Skeletal muscle tissue (tissue), 4 donors: Measurements from ENCODE around the gene SLA2. TPM values are rescaled to one million over a fixed set of nuclear protein-coding genes. Genes with fewer than 3 reads are reported as not detected.
"Not testable (repeated sequence)": the region's sequence is repeated elsewhere in the genome, so short reads cannot be mapped to it uniquely, and the experiment has no call there.

ENCODE experiments used
- H3K27ac ChIP-seq: one replicate; pipeline ENCODE4 v1.7.0; 2013; ENCODE audit warnings: mild to moderate bottlenecking, low read depth, low read length, inconsistent platforms
- H3K27me3 ChIP-seq, 3 donors: one replicate each; pipeline ENCODE4 v1.7.0; 2013; ENCODE audit warnings: low read length in 3 of 3; ENCODE audit not compliant: control insufficient read depth in 3 of 3, insufficient read depth in 3 of 3
- H3K36me3 ChIP-seq, 3 donors: one replicate each; pipeline ENCODE4 v1.7.0; 2013; ENCODE audit warnings: low read length in 3 of 3; ENCODE audit not compliant: control insufficient read depth in 3 of 3, insufficient read depth in 3 of 3
- H3K4me1 ChIP-seq, 3 donors: one replicate each; pipeline ENCODE4 v1.7.0; 2013; ENCODE audit warnings: low read length in 3 of 3, mild to moderate bottlenecking in 3 of 3; ENCODE audit not compliant: control insufficient read depth in 3 of 3, insufficient read depth in 3 of 3
- H3K4me3 ChIP-seq, 3 donors: one replicate each; pipeline ENCODE4 v1.7.0; 2013; ENCODE audit warnings: low read length in 3 of 3
- H3K9ac ChIP-seq, 3 donors: one replicate each; pipeline ENCODE4 v1.7.0; 2013; ENCODE audit warnings: low read length in 3 of 3, mild to moderate bottlenecking in 3 of 3, moderate library complexity in 2 of 3, low read depth in 1 of 3
- H3K9me3 ChIP-seq, 3 donors: one replicate each; pipeline ENCODE4 v1.7.0; 2013; ENCODE audit warnings: low read length in 3 of 3; ENCODE audit not compliant: control insufficient read depth in 3 of 3
- total RNA-seq: library from RNA; depleted of rRNA; stranded (reverse); fragments of >200 nt; gene quantifications from one replicate; pipeline ENCODE4 v1.2.3, GENCODE V29; 2014
- donor health status: Osteomylitis.

SLA2 gene
- total RNA-seq, 1 donor from 2014 or later: not detected

GRCh38 chr20:36675545-36675944, 29.5 kb upstream of the SLA2 start:
- not testable (repeated sequence) for H3K9ac ChIP-seq, H3K9me3 ChIP-seq, H3K4me3 ChIP-seq, H3K27me3 ChIP-seq, H3K4me1 ChIP-seq, H3K27ac ChIP-seq
- peaks cover 8 to 26% (median 10%) of the 10 kb centered on the region in 3 donors for H3K36me3 ChIP-seq

- Histone ChIP-seq H3K4me3 (no peak overlapping the region), H3K4me1 (no peaks in the 10 kb centered on the region), H3K9me3 (no peaks in the 10 kb centered on the region), H3K27ac (no peak overlapping the region), H3K36me3 (peaks cover 5 to 27% (median 24%) of the 10 kb centered on the region in 3 donors), H3K27me3 (no peaks in the 10 kb centered on the region), H3K9ac (no peak overlapping the region)
Observed at GRCh38 chr20:36672991-36673390, 27.0 kb upstream of the SLA2 start.

- Histone ChIP-seq H3K9ac (no peak overlapping the region), H3K4me1 (no peaks in the 10 kb centered on the region), H3K9me3 (no peaks in the 10 kb centered on the region), H3K27me3 (no peaks in the 10 kb centered on the region), H3K36me3 (peaks cover 5 to 37% (median 30%) of the 10 kb centered on the region in 3 donors), H3K27ac (no peak overlapping the region), H3K4me3 (no peak overlapping the region)
Observed at GRCh38 chr20:36670665-36671357, 24.8 kb upstream of the SLA2 start.

- H3K4me1 ChIP-seq: no peaks in the 10 kb centered on the region
- no peak overlapping the region for H3K27ac ChIP-seq
- H3K9ac ChIP-seq: no peak overlapping the region
- no peak overlapping the region for H3K4me3 ChIP-seq
- H3K9me3 ChIP-seq: no peaks in the 10 kb centered on the region
- H3K36me3 ChIP-seq: peaks cover 21 to 50% (median 50%) of the 10 kb centered on the region in 3 donors
- no peaks in the 10 kb centered on the region for H3K27me3 ChIP-seq
Observed at GRCh38 chr20:36666181-36666740, 20.3 kb upstream of the SLA2 start.

- no peak overlapping the region for H3K9ac ChIP-seq
- H3K27me3 ChIP-seq: no peaks in the 10 kb centered on the region
- peaks cover 23 to 39% (median 33%) of the 10 kb centered on the region in 3 donors for H3K36me3 ChIP-seq
- no peak overlapping the region for H3K4me3 ChIP-seq
- no peak overlapping the region for H3K27ac ChIP-seq
- no peaks in the 10 kb centered on the region for H3K4me1 ChIP-seq
- H3K9me3 ChIP-seq: no peaks in the 10 kb centered on the region
Observed at GRCh38 chr20:36663031-36663430, 17.0 kb upstream of the SLA2 start.

- H3K27ac ChIP-seq: no peak overlapping the region
- peaks cover 26 to 40% (median 33%) of the 10 kb centered on the region in 3 donors for H3K36me3 ChIP-seq
- H3K9me3 ChIP-seq: no peaks in the 10 kb centered on the region
- no peak overlapping the region for H3K4me3 ChIP-seq
- no peak overlapping the region for H3K9ac ChIP-seq
- H3K27me3 ChIP-seq: no peaks in the 10 kb centered on the region
- no peaks in the 10 kb centered on the region for H3K4me1 ChIP-seq
Observed at GRCh38 chr20:36658300-36658699, 12.3 kb upstream of the SLA2 start.

GRCh38 chr20:36656733-36657132, 10.7 kb upstream of the SLA2 start:
- Histone ChIP-seq H3K36me3 (peaks cover 33 to 47% (median 42%) of the 10 kb centered on the region in 3 donors), H3K4me1 (no peaks in the 10 kb centered on the region), H3K27ac (no peak overlapping the region), H3K27me3 (no peaks in the 10 kb centered on the region), H3K9ac (no peak overlapping the region), H3K9me3 (no peaks in the 10 kb centered on the region), H3K4me3 (no peak overlapping the region)

GRCh38 chr20:36655004-36655403, 9.0 kb upstream of the SLA2 start:
- H3K36me3 ChIP-seq: peaks cover 31 to 53% (median 47%) of the 10 kb centered on the region in 3 donors
- H3K4me1 ChIP-seq: no peaks in the 10 kb centered on the region
- no peak overlapping the region for H3K9ac ChIP-seq
- no peak overlapping the region for H3K4me3 ChIP-seq
- no peaks in the 10 kb centered on the region for H3K27me3 ChIP-seq
- H3K27ac ChIP-seq: no peak overlapping the region
- H3K9me3 ChIP-seq: no peaks in the 10 kb centered on the region

GRCh38 chr20:36654506-36654905, 8.5 kb upstream of the SLA2 start:
- no peaks in the 10 kb centered on the region for H3K4me1 ChIP-seq
- H3K27me3 ChIP-seq: no peaks in the 10 kb centered on the region
- H3K27ac ChIP-seq: no peak overlapping the region
- H3K4me3 ChIP-seq: no peak overlapping the region
- H3K9me3 ChIP-seq: no peaks in the 10 kb centered on the region
- H3K9ac ChIP-seq: no peak overlapping the region
- H3K36me3 ChIP-seq: peaks cover 31 to 53% (median 46%) of the 10 kb centered on the region in 3 donors

GRCh38 chr20:36653456-36653855, 7.5 kb upstream of the SLA2 start:
- Histone ChIP-seq H3K36me3 (peaks cover 31 to 46% (median 46%) of the 10 kb centered on the region in 3 donors), H3K9me3 (no peaks in the 10 kb centered on the region), H3K4me1 (no peaks in the 10 kb centered on the region), H3K27me3 (no peaks in the 10 kb centered on the region), H3K4me3 (no peak overlapping the region), H3K9ac (no peak overlapping the region), H3K27ac (no peak overlapping the region)
